NCI-H526 (cell line): ENCODE results near the gene PZP.

Source experiments
- DNase-seq, 2 experiments: peaks; one replicate each; lab custom pipeline; 2025; lab: John Stamatoyannopoulos, UW

PZP gene

DNA sequence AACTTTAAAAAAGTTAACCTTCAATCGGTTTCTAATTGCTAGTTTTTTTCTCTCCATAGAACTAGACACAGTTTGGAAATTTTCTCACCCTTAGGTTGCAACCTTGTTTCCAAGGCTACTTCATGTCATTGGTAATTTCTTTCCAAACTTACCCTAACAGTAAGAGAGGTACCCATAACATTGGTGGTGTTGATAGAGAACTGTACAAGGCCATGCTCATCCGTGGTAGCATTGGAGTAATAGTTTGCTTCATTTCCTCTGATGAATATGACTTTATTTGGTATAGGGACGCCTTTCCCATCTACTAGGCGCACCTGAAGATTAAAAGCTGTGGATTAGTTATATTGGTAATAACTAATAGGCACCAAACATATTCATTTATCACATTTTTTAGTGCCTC is 104.1 kb downstream of the PZP start:
- no peak for DNase-seq

- no peak for DNase-seq
These were observed 104.9 kb downstream of the PZP start for GRCh38 chr12:9103050-9103849.

GRCh38 chr12:9101018-9101687 is 107.0 kb downstream of the PZP start:
- no peak for DNase-seq

GRCh38 chr12:9099552-9100190 is 108.5 kb downstream of the PZP start:
- no peak for DNase-seq
